ACC112 (cell line): ENCODE results near the gene ABCD1.
A peak's percentile ranks its signal among the peaks of the same experiment; 100 is the strongest.

Source experiments
- H2AFZ ChIP-seq: fragments of 200-600 bp; sonication (generic); one replicate; pipeline ENCODE4 v1.6.0; 2017; ENCODE audit warnings: antibody characterized with exemption, low read length; ENCODE audit not compliant: unreplicated experiment
- H3K27ac ChIP-seq: fragments of 200-600 bp; sonication (generic); 2 replicates; pipeline ENCODE4 v1.5.1; 2014; ENCODE audit warnings: low read depth, mild to moderate bottlenecking, antibody characterized with exemption, low read length, moderate library complexity
- H3K27me3 ChIP-seq: fragments of 200-600 bp; sonication (generic); 2 replicates; pipeline ENCODE4 v1.6.1; 2014; ENCODE audit warnings: mild to moderate bottlenecking, antibody characterized with exemption, low read length, moderate library complexity, mixed read lengths; ENCODE audit not compliant: insufficient read depth
- H3K36me3 ChIP-seq: fragments of 200-600 bp; sonication (generic); 2 replicates; pipeline ENCODE4 v1.6.1; 2016; ENCODE audit warnings: mild to moderate bottlenecking, antibody characterized with exemption, low read length, moderate library complexity, mixed read lengths; ENCODE audit not compliant: insufficient read depth
- H3K4me1 ChIP-seq: fragments of 200-600 bp; sonication (generic); one replicate; pipeline ENCODE4 v1.6.1; 2016; ENCODE audit warnings: low read length, mixed read lengths; ENCODE audit not compliant: insufficient read depth, unreplicated experiment, control insufficient read depth
- H3K4me3 ChIP-seq: fragments of 200-600 bp; sonication (generic); 2 replicates; pipeline ENCODE4 v1.5.1; 2014; ENCODE audit warnings: mild to moderate bottlenecking, low read depth, low read length
- H3K79me2 ChIP-seq: fragments of 200-600 bp; sonication (generic); one replicate; pipeline ENCODE4 v1.6.0; 2016; ENCODE audit warnings: low read length; ENCODE audit not compliant: control insufficient read depth, unreplicated experiment, insufficient read depth

The ABCD1 gene

DNA sequence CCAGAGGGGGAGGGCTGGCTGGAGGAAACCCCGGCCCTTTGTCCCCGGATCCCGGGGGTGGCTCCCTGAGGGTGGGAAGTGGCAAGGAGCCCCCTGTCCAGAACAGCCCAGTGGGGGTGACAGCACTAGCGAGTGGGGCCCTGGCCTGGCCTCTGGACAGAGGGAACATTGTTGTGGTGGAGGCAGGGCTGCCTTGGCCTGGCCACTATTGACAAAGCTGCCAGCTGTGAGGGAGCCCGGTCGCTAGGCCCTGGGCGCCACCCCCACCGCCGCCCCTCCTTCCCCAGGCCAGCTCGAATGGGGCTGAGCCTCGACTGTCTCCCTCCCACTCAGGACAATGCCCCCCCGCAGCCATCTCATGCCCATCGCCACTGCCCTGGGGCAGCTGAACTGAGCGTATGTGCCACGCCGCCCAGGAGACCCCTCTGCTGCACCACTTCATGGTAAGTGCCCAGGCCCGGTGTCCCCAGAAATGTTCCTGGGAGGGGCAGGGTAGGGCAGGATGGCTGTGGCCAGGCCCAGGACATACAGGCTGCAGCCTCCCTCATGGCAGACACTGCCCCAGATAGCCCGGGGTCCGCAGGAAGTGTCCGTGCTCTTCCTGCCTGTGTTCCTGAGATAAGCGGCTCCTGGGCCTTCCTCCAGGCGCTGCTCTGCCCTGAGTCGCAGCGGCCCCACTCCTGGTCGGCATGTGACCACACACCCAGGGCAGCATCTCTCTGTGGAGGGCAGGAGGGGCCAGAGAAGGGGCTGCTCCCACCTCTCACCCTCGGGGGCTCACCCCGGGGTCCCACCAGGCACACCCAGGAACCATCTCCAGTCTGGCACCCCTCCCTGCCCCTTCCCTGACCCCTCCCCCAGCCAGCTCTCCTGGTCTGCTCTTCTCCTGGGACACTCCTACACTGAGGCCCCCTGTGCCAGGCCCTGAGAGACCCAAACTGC is 40.8 kb downstream of the ABCD1 start:
- H2AFZ ChIP-seq, result no peak overlapping the region
- peak overlapping the region; percentile 16; the same call in 1 of the 2 replicates for H3K27ac ChIP-seq
- H3K36me3 ChIP-seq, result no peaks in the 10 kb centered on the region
- H3K4me1 ChIP-seq, result no peaks in the 10 kb centered on the region
- peaks cover 4% of the 10 kb centered on the region for H3K79me2 ChIP-seq
- H3K27me3 ChIP-seq, result no peaks in the 10 kb centered on the region
- H3K4me3 ChIP-seq, result peak overlapping the region; percentile 74

DNA sequence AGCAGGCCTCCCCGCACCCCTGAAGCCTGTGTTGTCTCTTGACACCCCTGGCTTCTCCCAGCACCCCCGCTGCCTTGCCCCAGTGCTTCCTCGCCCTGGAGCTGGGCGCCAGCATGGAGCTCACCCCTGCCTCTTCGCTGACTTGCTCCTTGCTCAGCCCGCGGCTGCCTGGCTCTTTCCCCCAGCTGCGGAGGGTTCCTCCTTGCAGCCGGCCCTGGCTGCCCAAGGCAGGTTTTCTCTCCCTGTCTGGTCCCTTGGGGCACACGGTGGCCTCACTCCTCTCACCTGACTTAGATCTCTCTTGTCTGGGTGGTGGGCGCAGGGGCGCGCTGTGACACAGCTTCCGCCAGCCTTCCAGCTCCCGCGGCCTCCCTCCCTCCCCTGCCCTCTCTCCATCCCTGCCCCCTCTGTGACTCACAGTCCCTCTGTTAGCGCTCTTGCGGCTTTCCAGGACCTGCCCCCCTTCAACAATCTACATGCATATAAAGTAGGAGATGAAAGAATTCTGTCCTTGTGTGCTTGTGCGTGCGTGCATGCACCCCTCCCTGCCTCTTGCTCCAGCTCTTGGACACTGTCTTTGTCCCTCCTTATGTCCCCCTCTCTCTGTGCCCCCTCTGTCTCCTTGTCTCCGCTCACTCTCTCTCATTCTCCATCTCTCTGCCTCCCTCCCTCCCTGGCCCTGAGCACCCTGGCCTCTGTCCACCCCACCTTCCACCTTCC is 41.6 kb downstream of the ABCD1 start:
- Histone ChIP-seq H3K4me3 (peak overlapping the region; percentile 74), H3K36me3 (no peaks in the 10 kb centered on the region), H3K27ac (peak overlapping the region; percentile 16; the same call in 1 of the 2 replicates)

DNA sequence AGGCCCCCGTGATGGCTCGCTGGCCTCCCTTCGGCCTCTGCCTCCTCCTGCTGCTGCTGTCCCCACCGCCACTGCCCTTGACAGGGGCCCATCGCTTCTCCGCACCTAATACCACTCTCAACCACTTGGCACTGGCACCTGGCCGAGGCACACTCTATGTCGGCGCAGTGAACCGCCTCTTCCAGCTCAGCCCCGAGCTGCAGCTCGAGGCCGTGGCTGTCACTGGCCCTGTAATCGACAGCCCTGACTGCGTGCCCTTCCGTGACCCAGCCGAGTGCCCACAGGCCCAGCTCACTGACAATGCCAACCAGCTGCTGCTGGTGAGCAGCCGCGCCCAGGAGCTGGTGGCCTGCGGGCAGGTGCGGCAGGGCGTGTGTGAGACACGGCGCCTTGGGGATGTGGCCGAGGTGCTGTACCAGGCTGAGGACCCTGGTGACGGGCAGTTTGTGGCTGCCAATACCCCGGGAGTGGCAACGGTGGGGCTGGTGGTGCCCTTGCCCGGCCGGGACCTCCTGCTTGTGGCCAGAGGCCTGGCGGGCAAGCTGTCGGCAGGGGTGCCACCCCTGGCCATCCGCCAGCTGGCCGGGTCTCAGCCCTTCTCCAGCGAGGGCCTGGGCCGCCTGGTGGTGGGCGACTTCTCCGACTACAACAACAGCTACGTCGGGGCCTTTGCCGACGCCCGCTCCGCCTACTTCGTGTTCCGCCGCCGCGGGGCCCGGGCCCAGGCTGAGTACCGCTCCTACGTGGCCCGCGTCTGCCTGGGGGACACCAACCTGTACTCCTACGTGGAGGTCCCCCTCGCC is 42.4 kb downstream of the ABCD1 start:
- Histone ChIP-seq H3K4me1 (no peaks in the 10 kb centered on the region), H3K27ac (no peak overlapping the region), H3K36me3 (no peaks in the 10 kb centered on the region), H2AFZ (no peak overlapping the region), H3K79me2 (peaks cover 4% of the 10 kb centered on the region), H3K4me3 (no peak overlapping the region), H3K27me3 (no peaks in the 10 kb centered on the region)

More for the DNA sequence above, 41.6 kb downstream of the ABCD1 start:
- no peaks in the 10 kb centered on the region for H3K27me3 ChIP-seq
- H3K79me2 ChIP-seq, result peaks cover 4% of the 10 kb centered on the region
- no peak overlapping the region for H2AFZ ChIP-seq
- H3K4me1 ChIP-seq, result no peaks in the 10 kb centered on the region

DNA sequence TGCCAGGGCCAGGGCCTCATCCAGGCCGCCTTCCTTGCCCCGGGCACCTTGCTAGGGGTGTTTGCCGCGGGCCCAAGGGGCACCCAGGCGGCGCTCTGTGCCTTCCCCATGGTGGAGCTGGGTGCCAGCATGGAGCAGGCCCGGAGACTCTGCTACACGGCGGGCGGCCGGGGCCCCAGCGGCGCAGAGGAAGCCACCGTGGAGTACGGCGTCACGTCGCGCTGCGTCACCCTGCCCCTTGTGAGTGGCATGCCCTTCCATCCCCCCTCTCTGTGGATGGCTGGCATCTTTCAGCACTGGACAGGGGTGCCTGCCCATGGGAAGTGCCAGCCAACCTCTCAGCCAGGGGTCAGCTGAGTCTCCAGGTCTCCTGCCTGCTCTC is 43.0 kb downstream of the ABCD1 start:
- Histone ChIP-seq H3K27ac (no peak overlapping the region), H3K36me3 (no peaks in the 10 kb centered on the region), H2AFZ (no peak overlapping the region), H3K79me2 (peaks cover 4% of the 10 kb centered on the region), H3K27me3 (no peaks in the 10 kb centered on the region), H3K4me3 (no peak overlapping the region), H3K4me1 (no peaks in the 10 kb centered on the region)

DNA sequence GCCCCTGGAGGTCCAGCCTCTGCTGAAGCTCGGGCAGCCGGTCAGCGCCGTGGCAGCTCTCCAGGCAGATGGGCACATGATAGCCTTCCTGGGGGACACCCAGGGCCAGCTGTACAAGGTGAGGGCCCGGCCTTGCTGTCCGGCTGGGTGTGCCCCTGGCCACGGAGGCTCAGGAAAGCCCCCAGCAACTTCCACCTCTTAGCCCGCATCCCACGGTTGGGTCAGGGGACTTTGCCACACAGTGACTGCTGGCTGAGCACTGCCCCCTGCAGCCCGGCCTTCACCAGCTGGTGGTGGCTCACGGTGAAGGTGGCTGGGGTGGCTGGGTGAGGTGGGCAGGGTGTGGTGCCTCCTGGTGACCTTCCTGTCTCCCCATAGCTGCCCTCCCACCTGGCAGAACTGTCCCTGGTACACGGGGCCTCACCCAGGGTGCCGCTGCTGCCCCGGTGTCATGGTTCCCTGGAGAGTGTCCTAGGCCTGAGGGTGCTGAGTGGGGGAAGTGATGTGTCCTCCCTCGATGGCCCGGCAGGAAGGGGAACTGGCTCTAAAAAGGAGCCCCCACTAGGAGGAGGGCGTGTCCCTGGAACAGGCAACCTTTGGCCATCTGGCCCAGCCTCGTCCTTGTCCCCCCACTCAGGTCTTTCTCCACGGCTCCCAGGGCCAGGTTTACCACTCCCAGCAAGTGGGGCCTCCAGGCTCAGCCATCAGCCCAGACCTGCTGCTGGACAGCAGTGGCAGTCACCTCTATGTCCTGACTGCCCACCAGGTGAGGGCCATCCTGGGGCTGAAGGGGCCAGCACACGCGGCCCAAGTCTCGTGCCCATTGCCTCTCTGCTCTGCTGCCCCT is 43.9 kb downstream of the ABCD1 start:
- Histone ChIP-seq H3K27ac (no peak overlapping the region), H3K4me3 (no peak overlapping the region)

DNA sequence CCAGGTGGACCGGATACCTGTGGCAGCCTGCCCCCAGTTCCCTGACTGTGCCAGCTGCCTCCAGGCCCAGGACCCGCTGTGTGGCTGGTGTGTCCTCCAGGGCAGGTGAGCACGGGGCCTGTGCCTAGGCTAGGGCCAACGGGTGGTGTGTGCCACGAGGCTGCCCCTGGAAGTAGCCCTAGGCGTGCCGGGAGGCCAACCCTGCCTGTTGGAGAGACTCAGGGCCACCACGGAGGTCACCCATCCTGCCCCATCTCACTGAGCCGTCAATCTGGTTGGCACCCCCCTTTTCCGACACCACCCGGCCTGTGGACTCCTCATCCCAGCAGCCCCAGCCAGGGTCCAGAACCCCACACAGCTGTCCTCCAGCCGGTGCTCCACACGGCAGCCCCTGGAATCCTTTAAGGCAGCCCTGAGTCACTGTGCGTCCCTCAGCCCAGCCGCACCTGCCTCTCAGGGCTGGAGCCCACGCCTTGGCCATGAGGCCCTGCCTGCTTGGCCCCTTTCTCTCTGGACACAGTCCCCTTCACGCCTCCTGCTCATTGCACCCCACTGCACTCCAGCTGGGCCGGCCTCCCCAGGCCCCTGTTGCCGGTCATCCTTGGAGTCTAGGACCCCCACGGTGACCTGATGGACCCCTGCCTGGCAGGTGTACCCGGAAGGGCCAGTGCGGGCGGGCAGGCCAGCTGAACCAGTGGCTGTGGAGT is 44.7 kb downstream of the ABCD1 start:
- Histone ChIP-seq H3K27me3 (no peaks in the 10 kb centered on the region), H3K79me2 (peaks cover 4% of the 10 kb centered on the region), H3K4me1 (no peaks in the 10 kb centered on the region), H3K4me3 (no peak overlapping the region), H3K36me3 (no peaks in the 10 kb centered on the region), H2AFZ (no peak overlapping the region), H3K27ac (no peak overlapping the region)

More for the DNA sequence above, 43.9 kb downstream of the ABCD1 start:
- no peak overlapping the region for H2AFZ ChIP-seq
- no peaks in the 10 kb centered on the region for H3K27me3 ChIP-seq
- H3K4me1 ChIP-seq, result no peaks in the 10 kb centered on the region
- H3K36me3 ChIP-seq, result no peaks in the 10 kb centered on the region
- H3K79me2 ChIP-seq, result peaks cover 4% of the 10 kb centered on the region

DNA sequence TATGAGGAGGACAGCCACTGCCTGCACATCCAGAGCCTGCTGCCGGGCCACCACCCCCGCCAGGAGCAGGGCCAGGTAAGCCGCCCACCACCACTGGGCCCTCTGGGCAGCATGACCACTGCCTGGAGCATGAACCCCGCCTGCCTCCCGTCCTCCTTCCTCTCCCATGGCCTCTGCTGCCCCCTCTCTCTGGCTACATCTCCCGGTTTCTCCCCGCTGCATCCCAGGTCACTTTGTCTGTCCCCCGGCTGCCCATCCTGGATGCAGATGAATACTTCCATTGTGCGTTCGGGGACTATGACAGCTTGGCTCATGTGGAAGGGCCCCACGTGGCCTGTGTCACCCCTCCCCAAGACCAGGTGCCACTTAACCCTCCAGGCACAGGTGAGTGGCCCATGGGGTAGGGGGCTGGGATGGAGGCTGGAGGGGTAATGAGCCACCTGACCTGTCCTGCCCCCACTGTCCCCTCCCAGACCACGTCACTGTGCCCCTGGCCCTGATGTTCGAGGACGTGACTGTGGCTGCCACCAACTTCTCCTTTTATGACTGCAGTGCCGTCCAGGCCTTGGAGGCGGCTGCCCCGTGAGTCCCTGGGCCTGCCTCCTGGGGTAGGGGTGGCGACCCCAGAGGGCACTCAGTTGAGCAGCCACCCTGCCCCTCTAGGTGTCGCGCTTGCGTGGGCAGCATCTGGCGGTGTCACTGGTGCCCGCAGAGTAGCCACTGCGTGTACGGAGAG is 45.4 kb downstream of the ABCD1 start:
- H3K27ac ChIP-seq, result no peak overlapping the region
- peaks cover 2% of the 10 kb centered on the region for H3K79me2 ChIP-seq
- no peaks in the 10 kb centered on the region for H3K4me1 ChIP-seq
- no peaks in the 10 kb centered on the region for H3K36me3 ChIP-seq
- no peaks in the 10 kb centered on the region for H3K27me3 ChIP-seq
- no peak overlapping the region for H2AFZ ChIP-seq
- no peak overlapping the region for H3K4me3 ChIP-seq

DNA sequence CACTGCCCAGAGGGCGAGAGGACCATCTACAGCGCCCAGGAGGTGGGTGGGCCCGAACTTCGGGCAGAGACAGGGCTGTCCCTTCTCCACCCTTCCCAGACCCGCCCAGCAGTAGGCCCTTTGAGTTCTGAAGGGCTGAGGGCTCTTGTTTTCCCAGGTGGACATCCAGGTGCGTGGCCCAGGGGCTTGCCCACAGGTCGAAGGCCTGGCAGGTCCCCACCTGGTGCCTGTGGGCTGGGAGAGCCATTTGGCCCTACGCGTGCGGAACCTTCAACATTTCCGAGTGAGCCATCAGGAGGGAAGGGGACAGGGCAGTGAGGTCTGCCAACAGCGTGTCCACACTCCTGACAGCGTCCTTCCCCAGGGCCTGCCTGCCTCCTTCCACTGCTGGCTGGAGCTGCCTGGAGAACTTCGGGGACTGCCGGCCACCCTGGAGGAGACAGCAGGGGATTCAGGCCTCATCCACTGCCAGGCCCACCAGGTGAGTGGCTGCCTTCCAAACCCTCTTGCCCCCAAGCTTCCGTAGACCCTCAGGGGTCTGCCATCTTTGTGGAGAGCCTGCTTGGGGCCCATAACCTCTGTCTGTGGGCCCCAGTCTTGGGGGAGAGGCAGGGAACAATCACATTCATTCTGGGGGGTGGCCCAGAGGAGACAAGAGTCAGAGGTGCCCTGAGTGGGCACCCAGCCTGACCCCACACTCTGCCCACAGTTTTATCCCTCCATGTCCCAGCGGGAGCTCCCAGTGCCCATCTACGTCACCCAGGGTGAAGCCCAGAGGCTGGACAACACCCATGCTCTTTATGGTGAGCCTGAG is 46.2 kb downstream of the ABCD1 start:
- Histone ChIP-seq H2AFZ (no peak overlapping the region), H3K79me2 (no peaks in the 10 kb centered on the region), H3K36me3 (no peaks in the 10 kb centered on the region), H3K4me3 (no peak overlapping the region), H3K27ac (no peak overlapping the region), H3K4me1 (no peaks in the 10 kb centered on the region), H3K27me3 (no peaks in the 10 kb centered on the region)
